ENCODE data around the gene MOSPD3. TPM values are rescaled to one million over a fixed set of nuclear protein-coding genes. Genes with fewer than 3 reads are reported as not detected.

MOSPD3 gene
- total RNA-seq, 2 donors from 2014 or later, result 20.1 to 36.1 TPM

DNA sequence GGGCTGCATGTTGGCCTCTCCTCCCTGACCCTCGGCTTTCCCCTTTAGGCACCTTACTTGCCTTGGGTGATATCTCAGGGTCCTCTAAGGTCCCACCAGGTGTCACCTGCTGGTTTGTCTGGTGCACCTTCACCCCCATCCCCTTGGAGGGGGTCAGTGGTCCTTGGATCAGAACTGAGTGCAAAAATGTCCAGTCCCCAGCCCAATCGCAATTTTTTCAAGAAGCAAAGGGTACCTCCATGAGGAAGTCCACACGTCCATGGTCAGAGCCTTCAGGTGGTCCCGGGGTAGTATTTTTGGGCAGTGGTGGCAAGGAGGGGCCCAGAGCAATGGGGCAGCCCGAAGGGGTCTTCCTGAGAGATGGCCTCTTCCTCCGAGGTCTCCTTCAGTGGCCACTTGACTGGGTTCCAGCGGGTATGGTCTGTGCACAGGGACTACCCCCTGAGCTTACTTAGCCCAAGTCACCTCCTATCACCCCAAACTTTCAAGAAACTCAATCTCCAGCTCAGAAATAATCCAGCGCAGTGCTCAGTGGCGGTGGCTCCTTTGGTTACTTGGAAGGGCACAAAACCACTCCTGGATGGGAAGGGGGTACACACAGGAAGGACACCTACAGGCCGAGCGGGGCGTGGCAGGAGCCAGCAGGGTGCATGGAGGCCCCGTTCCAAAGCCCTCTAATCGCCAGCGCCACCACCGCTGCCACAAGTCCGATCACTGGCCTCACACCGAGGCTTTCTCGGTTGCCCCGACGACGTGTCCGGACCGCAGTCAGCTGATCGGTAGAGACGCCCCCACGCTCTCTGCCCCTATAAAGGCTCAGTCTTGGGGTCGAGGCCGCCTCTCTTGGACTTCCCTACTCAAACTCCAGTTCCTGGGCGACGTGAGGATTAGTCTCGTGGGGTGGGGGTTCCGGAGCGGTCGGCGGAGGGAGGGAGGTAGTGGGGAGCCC lies 43.2 kb upstream of the MOSPD3 start:
- intact Hi-C loops (cut with DNase I), result no loop called here
- WGBS, result 29% methylated on average over 33 of the region's 36 CpGs
- Histone ChIP-seq H3K36me3 (no peaks in the 10 kb centered on the region), H3K9me3 (no peaks in the 10 kb centered on the region), H3K27ac (peak overlapping the region; percentile 27 to 35), H3K27me3 (replicated peaks; ENCODE audit: insufficient read depth) (no peaks in the 10 kb centered on the region), H3K4me1 (replicated peaks) (peaks cover 6% of the 10 kb centered on the region), H3K4me3 (peak overlapping the region in 1 of 2 donors; percentile 26)
- TF ChIP-seq POLR2AphosphoS5 (IDR thresholded peaks at IDR 0.05) (peak; percentile 25), POLR2A (IDR thresholded peaks at IDR 0.05) (no peak)
- TF ChIP-seq, protein P1, sequence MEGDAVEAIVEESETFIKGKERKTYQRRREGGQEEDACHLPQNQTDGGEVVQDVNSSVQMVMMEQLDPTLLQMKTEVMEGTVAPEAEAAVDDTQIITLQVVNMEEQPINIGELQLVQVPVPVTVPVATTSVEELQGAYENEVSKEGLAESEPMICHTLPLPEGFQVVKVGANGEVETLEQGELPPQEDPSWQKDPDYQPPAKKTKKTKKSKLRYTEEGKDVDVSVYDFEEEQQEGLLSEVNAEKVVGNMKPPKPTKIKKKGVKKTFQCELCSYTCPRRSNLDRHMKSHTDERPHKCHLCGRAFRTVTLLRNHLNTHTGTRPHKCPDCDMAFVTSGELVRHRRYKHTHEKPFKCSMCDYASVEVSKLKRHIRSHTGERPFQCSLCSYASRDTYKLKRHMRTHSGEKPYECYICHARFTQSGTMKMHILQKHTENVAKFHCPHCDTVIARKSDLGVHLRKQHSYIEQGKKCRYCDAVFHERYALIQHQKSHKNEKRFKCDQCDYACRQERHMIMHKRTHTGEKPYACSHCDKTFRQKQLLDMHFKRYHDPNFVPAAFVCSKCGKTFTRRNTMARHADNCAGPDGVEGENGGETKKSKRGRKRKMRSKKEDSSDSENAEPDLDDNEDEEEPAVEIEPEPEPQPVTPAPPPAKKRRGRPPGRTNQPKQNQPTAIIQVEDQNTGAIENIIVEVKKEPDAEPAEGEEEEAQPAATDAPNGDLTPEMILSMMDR (IDR thresholded peaks at IDR 0.05), result peak in 2 of 4 experiments; percentile 40 to 53
- peak; percentile 34 for DNase-seq (ENCODE audit: low spot score)

DNA sequence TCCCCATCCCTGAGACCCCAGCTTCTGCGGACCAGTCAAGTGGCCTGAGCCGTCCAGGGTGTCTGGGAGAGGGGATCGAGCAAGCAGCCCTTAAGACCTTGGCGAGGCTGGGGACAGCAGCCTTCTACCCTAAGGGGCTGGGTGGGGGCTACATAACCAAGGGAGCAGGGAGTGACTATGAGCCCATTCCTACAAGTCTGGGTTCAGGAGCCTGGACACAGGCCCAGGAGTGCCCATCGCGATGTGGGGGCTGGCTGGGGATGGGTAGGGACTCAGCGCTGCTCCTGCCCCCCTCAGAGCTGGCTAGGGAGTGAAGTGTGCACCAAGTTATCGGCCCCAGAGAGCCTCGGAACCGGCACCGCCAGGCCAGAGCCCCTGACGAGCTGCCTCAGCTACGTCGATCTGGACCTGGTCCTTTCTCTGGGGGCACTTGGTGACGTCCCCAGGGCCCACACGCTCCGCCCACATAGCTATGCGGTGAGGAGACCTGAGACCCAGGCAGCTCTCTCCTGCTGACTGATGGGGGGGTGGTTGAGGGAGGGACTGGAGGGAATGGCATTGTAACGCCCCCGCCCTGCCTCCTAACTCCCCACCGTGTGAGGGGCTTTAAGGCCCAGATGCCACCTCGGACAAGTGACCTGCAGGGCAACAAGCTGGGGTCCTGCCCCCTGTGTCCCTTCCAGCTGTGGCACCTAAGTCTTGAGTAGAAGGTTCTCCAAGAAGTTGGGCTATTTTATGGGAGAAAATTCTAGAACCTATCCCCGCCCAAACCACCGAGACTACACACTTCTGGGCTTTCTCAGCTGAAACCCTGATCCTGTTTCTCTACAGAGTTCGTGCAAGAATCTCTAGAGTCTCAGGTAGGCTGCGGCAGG lies 41.1 kb upstream of the MOSPD3 start:
- Histone ChIP-seq H3K27me3 (replicated peaks; ENCODE audit: insufficient read depth) (no peaks in the 10 kb centered on the region), H3K9me3 (no peaks in the 10 kb centered on the region), H3K4me3 (no peak overlapping the region), H3K4me1 (replicated peaks) (peaks cover 6% of the 10 kb centered on the region), H3K36me3 (peaks cover 3 to 5% of the 10 kb centered on the region in 2 donors), H3K27ac (no peak overlapping the region)
- intact Hi-C loops (cut with DNase I), result no loop called here
- no peak for DNase-seq (ENCODE audit: low spot score)
- TF ChIP-seq POLR2AphosphoS5 (IDR thresholded peaks at IDR 0.05), result no peak
- TF ChIP-seq, protein P1 (IDR thresholded peaks at IDR 0.05), result no peak
- no peak for TF ChIP-seq POLR2A (IDR thresholded peaks at IDR 0.05)
- 81% methylated on average over 26 of the region's 26 CpGs for WGBS

DNA sequence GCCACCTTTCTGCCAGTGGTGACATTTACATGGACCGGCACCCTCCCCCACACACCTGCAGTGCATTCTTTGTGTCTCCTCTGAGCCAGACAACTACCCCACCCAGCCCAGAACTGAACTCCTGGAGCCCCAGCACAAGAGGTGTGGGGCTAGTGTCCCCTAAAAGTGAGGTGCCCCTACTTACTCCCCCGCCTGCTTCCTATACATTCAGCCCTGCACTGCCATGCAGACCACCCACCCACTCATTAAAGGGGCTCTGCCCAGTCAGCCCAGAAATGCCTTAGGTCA lies 40.6 kb upstream of the MOSPD3 start:
- peaks cover 6% of the 10 kb centered on the region for H3K4me1 ChIP-seq (replicated peaks)
- 95% methylated on average over 2 of the region's 2 CpGs for WGBS
- no peak overlapping the region for H3K4me3 ChIP-seq
- H3K36me3 ChIP-seq, result peaks cover 7 to 10% of the 10 kb centered on the region in 2 donors
- intact Hi-C loops (cut with DNase I), result no loop called here
- no peaks in the 10 kb centered on the region for H3K9me3 ChIP-seq
- TF ChIP-seq POLR2A (IDR thresholded peaks at IDR 0.05) (no peak), POLR2AphosphoS5 (IDR thresholded peaks at IDR 0.05) (no peak)
- TF ChIP-seq, protein P1 (IDR thresholded peaks at IDR 0.05), result no peak
- no peak for DNase-seq (ENCODE audit: low spot score)
- no peak overlapping the region for H3K27ac ChIP-seq
- H3K27me3 ChIP-seq (replicated peaks; ENCODE audit: insufficient read depth), result no peaks in the 10 kb centered on the region

DNA sequence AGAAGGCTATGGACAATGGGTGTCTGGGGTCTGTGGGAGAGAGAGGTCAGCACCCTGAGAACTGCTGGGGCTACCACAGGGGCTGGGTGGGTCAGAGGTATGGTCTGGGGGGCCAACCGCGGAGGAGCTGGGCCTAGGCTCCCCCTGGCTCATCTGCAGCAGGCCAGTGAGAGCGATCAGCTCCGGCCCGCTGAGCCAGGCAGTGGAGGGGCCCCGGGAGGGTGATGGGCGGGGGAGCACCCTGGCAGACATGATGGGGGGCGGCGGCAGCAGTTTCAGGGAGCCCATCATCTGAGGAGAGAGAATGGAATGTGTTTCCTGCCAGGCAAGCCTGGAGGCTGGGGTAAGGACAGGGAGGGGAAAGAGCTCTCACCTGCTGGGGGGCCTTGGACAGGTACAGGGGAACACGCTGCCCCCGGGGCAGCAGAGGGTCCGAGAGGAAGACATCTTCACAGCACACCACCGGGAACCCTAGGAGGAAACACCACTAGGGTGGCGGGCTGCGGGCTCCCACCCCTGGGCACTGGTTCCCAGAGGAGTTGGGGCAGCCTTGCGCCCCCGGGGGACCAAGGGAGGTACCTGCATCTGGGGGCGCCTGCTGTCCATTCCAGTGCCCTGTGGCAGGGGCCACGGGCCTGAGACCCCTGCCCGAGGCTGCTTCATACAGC lies 39.9 kb upstream of the MOSPD3 start:
- Histone ChIP-seq H3K9me3 (no peaks in the 10 kb centered on the region), H3K4me3 (no peak overlapping the region), H3K27me3 (replicated peaks; ENCODE audit: insufficient read depth) (no peaks in the 10 kb centered on the region), H3K4me1 (replicated peaks) (peaks cover 6% of the 10 kb centered on the region), H3K36me3 (peaks cover 7 to 16% of the 10 kb centered on the region in 2 donors), H3K27ac (no peak overlapping the region)
- intact Hi-C loops (cut with DNase I), result no loop called here
- no peak for DNase-seq (ENCODE audit: low spot score)
- WGBS, result 74% methylated on average over 20 of the region's 20 CpGs
- TF ChIP-seq, protein P1 (IDR thresholded peaks at IDR 0.05), result no peak
- TF ChIP-seq POLR2A (IDR thresholded peaks at IDR 0.05) (no peak), POLR2AphosphoS5 (IDR thresholded peaks at IDR 0.05) (no peak)

Measured in prostate gland (tissue), 2 donors.